GM18502 (cell line): ENCODE data around the gene SLC39A11.
"Not testable (repeated sequence)": the region's sequence is repeated elsewhere in the genome, so short reads cannot be mapped to it uniquely, and the experiment has no call there.

ENCODE experiments used
- ATAC-seq: cut with Tn5 transposase; IDR thresholded peaks from one replicate; pipeline ENCODE4 v1.9.1; 2021; ENCODE audit warnings: mild to moderate bottlenecking; ENCODE audit not compliant: unreplicated experiment, poor library complexity

Gene SLC39A11

GRCh38 chr17:72651988-72652387 lies 440.5 kb downstream of the SLC39A11 start:
- ATAC-seq: no peak

- ATAC-seq: no peak
Observed at GRCh38 chr17:72648702-72649101, 443.8 kb downstream of the SLC39A11 start.

- no peak for ATAC-seq
Observed at GRCh38 chr17:72646176-72646575, 446.3 kb downstream of the SLC39A11 start.

- ATAC-seq: no peak
Observed at GRCh38 chr17:72644492-72644891, 448.0 kb downstream of the SLC39A11 start.

- no peak for ATAC-seq
Observed at GRCh38 chr17:72643575-72644216, 448.8 kb downstream of the SLC39A11 start.

- ATAC-seq: no peak
Observed at GRCh38 chr17:72642720-72643119, 449.8 kb downstream of the SLC39A11 start.

- no peak for ATAC-seq
Observed at GRCh38 chr17:72640415-72641165, 451.9 kb downstream of the SLC39A11 start.

- no peak for ATAC-seq
Observed at GRCh38 chr17:72639711-72640110, 452.8 kb downstream of the SLC39A11 start.

- not testable (repeated sequence) for ATAC-seq
Observed at GRCh38 chr17:72638932-72639331, 453.6 kb downstream of the SLC39A11 start.

GRCh38 chr17:72635034-72635635 lies 457.4 kb downstream of the SLC39A11 start:
- no peak for ATAC-seq

GRCh38 chr17:72634621-72635020 lies 457.9 kb downstream of the SLC39A11 start:
- no peak for ATAC-seq

GRCh38 chr17:72631949-72632684 lies 460.4 kb downstream of the SLC39A11 start:
- ATAC-seq: no peak

GRCh38 chr17:72631568-72631948 lies 460.9 kb downstream of the SLC39A11 start:
- ATAC-seq: no peak

GRCh38 chr17:72624652-72625051 lies 467.8 kb downstream of the SLC39A11 start:
- ATAC-seq: no peak

GRCh38 chr17:72624226-72624625 lies 468.3 kb downstream of the SLC39A11 start:
- ATAC-seq: no peak

- no peak for ATAC-seq
Observed at GRCh38 chr17:72622661-72623433, 469.6 kb downstream of the SLC39A11 start.

- no peak for ATAC-seq
Observed at GRCh38 chr17:72619976-72620650, 472.4 kb downstream of the SLC39A11 start.

GRCh38 chr17:72618001-72618509 lies 474.4 kb downstream of the SLC39A11 start:
- ATAC-seq: peak; percentile 54

- no peak for ATAC-seq
Observed at GRCh38 chr17:72617557-72617956, 474.9 kb downstream of the SLC39A11 start.
